ENCODE results near the gene INPP5J. TPM values are rescaled to one million over a fixed set of nuclear protein-coding genes. Genes with fewer than 3 reads are reported as not detected.

INPP5J gene
- total RNA-seq, 1 experiment from 2014 or later, result 3.1 TPM

DNA sequence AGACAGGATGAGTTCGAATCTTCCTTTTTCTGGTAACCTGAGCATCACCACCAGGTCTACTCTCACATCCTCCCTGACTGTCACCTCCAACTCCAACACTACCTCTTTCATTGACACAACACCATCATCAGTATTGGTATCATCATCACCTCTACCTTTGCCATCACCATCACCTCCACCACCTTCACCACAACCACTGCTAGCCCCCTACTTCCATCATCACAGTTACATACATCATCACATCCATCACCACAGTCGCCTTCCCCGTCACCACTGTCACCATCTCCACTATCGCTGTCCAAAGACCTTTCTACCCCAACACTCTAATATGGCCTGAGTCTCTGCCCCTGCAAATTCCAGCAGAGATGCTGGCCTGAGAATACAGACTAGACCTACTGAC lies 1.4 kb upstream of the INPP5J start:
- no peak overlapping the region for H2AFZ ChIP-seq (ENCODE audit: low read length)
- H3K9me2 ChIP-seq (replicated peaks; ENCODE audit: low read length), result no peaks in the 10 kb centered on the region
- intact Hi-C loops (cut with micrococcal nuclease), result no loop called here
- H3K36me3 ChIP-seq (ENCODE audit: low read depth, low read length), result no peaks in the 10 kb centered on the region
- H3K4me3 ChIP-seq (ENCODE audit: low read length), result no peak overlapping the region
- no peaks in the 10 kb centered on the region for H3K79me2 ChIP-seq (ENCODE audit: low read length)
- no peaks in the 10 kb centered on the region for H4K20me1 ChIP-seq (ENCODE audit: low read length)
- no peak overlapping the region for H3K27ac ChIP-seq (ENCODE audit: low read length)
- no TSS peak for BruUV-seq (replicated peaks)
- DNase-seq, result no peak
- POLR2A ChIA-PET (ENCODE audit: unreplicated experiment), result no interaction called here
- no peaks in the 10 kb centered on the region for H3K27me3 ChIP-seq (ENCODE audit: low read length)
- ATAC-seq, result no peak
- no peak for TF ChIP-seq EZH2 (IDR thresholded peaks at IDR 0.05; ENCODE audit: low read length, unreplicated experiment)
- TF ChIP-seq, protein P1, sequence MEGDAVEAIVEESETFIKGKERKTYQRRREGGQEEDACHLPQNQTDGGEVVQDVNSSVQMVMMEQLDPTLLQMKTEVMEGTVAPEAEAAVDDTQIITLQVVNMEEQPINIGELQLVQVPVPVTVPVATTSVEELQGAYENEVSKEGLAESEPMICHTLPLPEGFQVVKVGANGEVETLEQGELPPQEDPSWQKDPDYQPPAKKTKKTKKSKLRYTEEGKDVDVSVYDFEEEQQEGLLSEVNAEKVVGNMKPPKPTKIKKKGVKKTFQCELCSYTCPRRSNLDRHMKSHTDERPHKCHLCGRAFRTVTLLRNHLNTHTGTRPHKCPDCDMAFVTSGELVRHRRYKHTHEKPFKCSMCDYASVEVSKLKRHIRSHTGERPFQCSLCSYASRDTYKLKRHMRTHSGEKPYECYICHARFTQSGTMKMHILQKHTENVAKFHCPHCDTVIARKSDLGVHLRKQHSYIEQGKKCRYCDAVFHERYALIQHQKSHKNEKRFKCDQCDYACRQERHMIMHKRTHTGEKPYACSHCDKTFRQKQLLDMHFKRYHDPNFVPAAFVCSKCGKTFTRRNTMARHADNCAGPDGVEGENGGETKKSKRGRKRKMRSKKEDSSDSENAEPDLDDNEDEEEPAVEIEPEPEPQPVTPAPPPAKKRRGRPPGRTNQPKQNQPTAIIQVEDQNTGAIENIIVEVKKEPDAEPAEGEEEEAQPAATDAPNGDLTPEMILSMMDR (conservative IDR thresholded peaks at IDR 0.05; ENCODE audit: low read depth, low read length), result no peak
- no peak for TF ChIP-seq EZH2phosphoT487 (IDR thresholded peaks at IDR 0.05; ENCODE audit: borderline replicate concordance, low read length)
- 0 out of 2 replicates have a peak, but pooled peaks cover 4% of the 10 kb centered on the region for H3K4me1 ChIP-seq (ENCODE audit: insufficient read depth, low read length)
- no peak overlapping the region for H3K4me2 ChIP-seq (ENCODE audit: low read length)
- no peaks in the 10 kb centered on the region for H3K9me3 ChIP-seq (ENCODE audit: low read length)
- H3K9ac ChIP-seq (ENCODE audit: low read length), result no peak overlapping the region
- CTCF ChIA-PET, result no interaction called here
- H3F3A ChIP-seq (ENCODE audit: low read length, unreplicated experiment), result no peaks in the 10 kb centered on the region

DNA sequence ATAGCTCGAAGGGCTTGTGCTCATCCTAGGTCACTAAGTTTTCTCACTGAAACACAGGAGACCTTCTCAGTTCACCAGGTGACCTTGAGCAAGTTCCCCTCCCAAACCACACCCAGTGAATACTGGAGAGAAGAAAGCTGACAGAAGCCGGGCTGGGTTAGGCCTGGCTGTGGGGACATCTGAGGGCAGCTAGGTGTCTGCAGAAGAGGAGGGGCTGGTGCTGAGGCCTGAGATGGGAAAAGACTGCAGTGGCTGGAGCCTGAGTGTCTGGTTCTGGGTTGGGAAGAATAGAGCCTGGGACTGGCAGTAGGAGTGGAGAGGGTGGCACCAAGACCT lies 602 bp upstream of the INPP5J start:
- CTCF ChIA-PET, result no interaction called here
- H2AFZ ChIP-seq (ENCODE audit: low read length), result no peak overlapping the region
- POLR2A ChIA-PET (ENCODE audit: unreplicated experiment), result no interaction called here
- H4K20me1 ChIP-seq (ENCODE audit: low read length), result no peaks in the 10 kb centered on the region
- no peak overlapping the region for H3K4me3 ChIP-seq (ENCODE audit: low read length)
- TF ChIP-seq, protein P1 (conservative IDR thresholded peaks at IDR 0.05; ENCODE audit: low read depth, low read length), result no peak
- TF ChIP-seq EZH2 (IDR thresholded peaks at IDR 0.05; ENCODE audit: low read length, unreplicated experiment) (no peak), EZH2phosphoT487 (IDR thresholded peaks at IDR 0.05; ENCODE audit: borderline replicate concordance, low read length) (no peak)
- no TSS peak for BruUV-seq (replicated peaks)
- no peaks in the 10 kb centered on the region for H3K79me2 ChIP-seq (ENCODE audit: low read length)
- no peaks in the 10 kb centered on the region for H3K36me3 ChIP-seq (ENCODE audit: low read depth, low read length)
- H3K4me1 ChIP-seq (ENCODE audit: insufficient read depth, low read length), result 0 out of 2 replicates have a peak, but pooled peaks cover 4% of the 10 kb centered on the region
- no peak for ATAC-seq
- DNase-seq, result no peak
- H3K27ac ChIP-seq (ENCODE audit: low read length), result no peak overlapping the region
- H3F3A ChIP-seq (ENCODE audit: low read length, unreplicated experiment), result no peaks in the 10 kb centered on the region
- no peak overlapping the region for H3K4me2 ChIP-seq (ENCODE audit: low read length)
- no peaks in the 10 kb centered on the region for H3K9me3 ChIP-seq (ENCODE audit: low read length)
- no peak overlapping the region for H3K9ac ChIP-seq (ENCODE audit: low read length)
- H3K9me2 ChIP-seq (replicated peaks; ENCODE audit: low read length), result no peaks in the 10 kb centered on the region
- intact Hi-C loops (cut with micrococcal nuclease), result no loop called here
- no peaks in the 10 kb centered on the region for H3K27me3 ChIP-seq (ENCODE audit: low read length)

DNA sequence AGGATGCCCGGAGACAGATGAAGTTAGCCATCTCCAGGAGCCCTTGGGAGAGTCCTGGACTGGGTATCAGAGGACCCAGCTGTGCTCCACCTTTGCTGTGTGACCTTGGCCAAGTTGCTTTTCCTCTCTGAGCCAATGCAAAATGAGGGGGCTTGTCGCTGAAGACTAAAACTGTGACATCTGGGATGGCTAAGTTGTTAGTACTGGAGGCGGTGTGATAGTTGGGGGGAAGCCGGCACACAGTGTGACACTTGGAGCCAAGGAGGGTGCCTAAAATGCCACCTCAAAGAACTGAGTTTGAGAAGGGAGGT lies 481 bp downstream of the INPP5J start:
- Histone ChIP-seq H2AFZ (ENCODE audit: low read length) (peak overlapping the region; percentile 70), H3K4me2 (ENCODE audit: low read length) (peak overlapping the region; percentile 81), H4K20me1 (ENCODE audit: low read length) (no peaks in the 10 kb centered on the region), H3K9me2 (replicated peaks; ENCODE audit: low read length) (no peaks in the 10 kb centered on the region), H3F3A (ENCODE audit: low read length, unreplicated experiment) (no peaks in the 10 kb centered on the region), H3K9ac (ENCODE audit: low read length) (0 out of 2 replicates have a peak overlapping the region, but pooled peaks have one; percentile 20), H3K79me2 (ENCODE audit: low read length) (no peaks in the 10 kb centered on the region), H3K4me3 (ENCODE audit: low read length) (peak overlapping the region; percentile 66), H3K4me1 (ENCODE audit: insufficient read depth, low read length) (0 out of 2 replicates have a peak, but pooled peaks cover 4% of the 10 kb centered on the region), H3K27ac (ENCODE audit: low read length) (no peak overlapping the region), H3K27me3 (ENCODE audit: low read length) (no peaks in the 10 kb centered on the region), H3K9me3 (ENCODE audit: low read length) (no peaks in the 10 kb centered on the region), H3K36me3 (ENCODE audit: low read depth, low read length) (no peaks in the 10 kb centered on the region)
- ChIA-PET CTCF (no interaction called here), POLR2A (ENCODE audit: unreplicated experiment) (no interaction called here)
- ATAC-seq (peak; percentile 54), DNase-seq (no peak)
- BruUV-seq (replicated peaks), result TSS peak; percentile 59
- TF ChIP-seq EZH2phosphoT487 (IDR thresholded peaks at IDR 0.05; ENCODE audit: borderline replicate concordance, low read length) (no peak), EZH2 (IDR thresholded peaks at IDR 0.05; ENCODE audit: low read length, unreplicated experiment) (no peak)
- TF ChIP-seq, protein P1 (conservative IDR thresholded peaks at IDR 0.05; ENCODE audit: low read depth, low read length), result no peak
- intact Hi-C loops (cut with micrococcal nuclease), result no loop called here

All from PC-3 (cell line).